Measurements from ENCODE around the gene KRTAP4-9. TPM values are rescaled to one million over a fixed set of nuclear protein-coding genes. Genes with fewer than 3 reads are reported as not detected.

KRTAP4-9 gene
- total RNA-seq, 1 experiment from 2014 or later = not detected

GRCh38 chr17:41127371-41127770 lies 22.2 kb downstream of the KRTAP4-9 start:
- no peaks in the 10 kb centered on the region for H3K9me3 ChIP-seq (ENCODE audit: control insufficient read depth, insufficient read depth, low read depth, low read length)
- ChIA-PET CTCF (no interaction called here), POLR2A (no interaction called here)
- H3K27me3 ChIP-seq (ENCODE audit: control insufficient read depth, insufficient read depth, low read length) = peaks cover 3% of the 10 kb centered on the region; the same call in 1 of the 2 replicates
- DNase-seq (ENCODE audit: low read depth, low spot score) = no peak
- H3K27ac ChIP-seq (ENCODE audit: low read length) = no peak overlapping the region
- intact Hi-C loops (cut with micrococcal nuclease; ENCODE audit: unreplicated experiment) (no loop called here), in situ Hi-C loops (cut with HindIII; ENCODE audit: low pct_unique_long_range_greater_than_20kb, low sequenced_read_pairs) (no loop called here)
- no peaks in the 10 kb centered on the region for H3K4me1 ChIP-seq (ENCODE audit: control insufficient read depth, insufficient read depth, low read length)
- H3K4me3 ChIP-seq (ENCODE audit: low read depth in 2 of 2, low read length in 2 of 2) = no peak overlapping the region
- no peaks in the 10 kb centered on the region for H3K36me3 ChIP-seq (ENCODE audit: control insufficient read depth, insufficient read depth, low read length)
- BruUV-seq (replicated peaks) = no TSS peak
- ATAC-seq = no peak
- TF ChIP-seq TCF7L2 (IDR thresholded peaks at IDR 0.05; ENCODE audit: low read depth, low read length) (no peak), POLR2AphosphoS5 (IDR thresholded peaks at IDR 0.05; ENCODE audit: low read depth, low read length) (no peak), SIN3A (IDR thresholded peaks at IDR 0.05; ENCODE audit: borderline replicate concordance, insufficient read depth, low read depth, low read length) (no peak), CTCF (IDR thresholded peaks at IDR 0.05) (no peak), REST (IDR thresholded peaks at IDR 0.05; ENCODE audit: insufficient read depth in 1 of 2, low read depth in 2 of 2, low read length in 1 of 2) (no peak)

- DNase-seq (ENCODE audit: low read depth, low spot score) (no peak), ATAC-seq (no peak)
- POLR2A ChIA-PET = no interaction called here
- no peaks in the 10 kb centered on the region for H3K36me3 ChIP-seq (ENCODE audit: control insufficient read depth, insufficient read depth, low read length)
- CTCF ChIA-PET = no interaction called here
- BruUV-seq (replicated peaks) = no TSS peak
- peaks cover 3% of the 10 kb centered on the region; the same call in 1 of the 2 replicates for H3K27me3 ChIP-seq (ENCODE audit: control insufficient read depth, insufficient read depth, low read length)
- intact Hi-C loops (cut with micrococcal nuclease; ENCODE audit: unreplicated experiment) = no loop called here
- H3K4me3 ChIP-seq (ENCODE audit: low read depth in 2 of 2, low read length in 2 of 2) = no peak overlapping the region
- H3K27ac ChIP-seq (ENCODE audit: low read length) = no peak overlapping the region
- in situ Hi-C loops (cut with HindIII; ENCODE audit: low pct_unique_long_range_greater_than_20kb, low sequenced_read_pairs) = no loop called here
- no peaks in the 10 kb centered on the region for H3K9me3 ChIP-seq (ENCODE audit: control insufficient read depth, insufficient read depth, low read depth, low read length)
- no peaks in the 10 kb centered on the region for H3K4me1 ChIP-seq (ENCODE audit: control insufficient read depth, insufficient read depth, low read length)
- no peak for TF ChIP-seq TCF7L2 (IDR thresholded peaks at IDR 0.05; ENCODE audit: low read depth, low read length)
- TF ChIP-seq CTCF (IDR thresholded peaks at IDR 0.05) = no peak
- no peak for TF ChIP-seq SIN3A (IDR thresholded peaks at IDR 0.05; ENCODE audit: borderline replicate concordance, insufficient read depth, low read depth, low read length)
- no peak for TF ChIP-seq REST (IDR thresholded peaks at IDR 0.05; ENCODE audit: insufficient read depth in 1 of 2, low read depth in 2 of 2, low read length in 1 of 2)
- no peak for TF ChIP-seq POLR2AphosphoS5 (IDR thresholded peaks at IDR 0.05; ENCODE audit: low read depth, low read length)
These were observed 26.8 kb downstream of the KRTAP4-9 start for GRCh38 chr17:41131979-41132378.
